Activated CD4-positive, alpha-beta memory T cell treated with anti-CD3 and anti-CD28 coated beads, Interleukin-2, amount 10 ng/mL, durations not matched to agents 7 days and 5 days (primary cell): Measurements from ENCODE around the gene ADPRHL1. TPM values are rescaled to one million over a fixed set of nuclear protein-coding genes. Genes with fewer than 3 reads are reported as not detected.

ENCODE experiments used
- CTCF ChIA-PET: fragments of 350-600 bp; sonication (Branson Sonifier 250); formaldehyde crosslinking; loops from one replicate; lab custom pipeline; 2021; ENCODE audit warnings: antibody characterized with exemption, inconsistent platforms; lab: Charles Lee
- POLR2A ChIA-PET: fragments of 350-600 bp; sonication (Branson Sonifier 250); formaldehyde crosslinking; loops from one replicate; lab custom pipeline; 2021; ENCODE audit warnings: antibody characterized with exemption; lab: Charles Lee
- DNase-seq: peaks from one replicate; pipeline ENCODE4 v3.0.0-alpha.2; 2020
- H3K27ac Mint-ChIP-seq: one replicate; pipeline ENCODE4 v1.8.0; 2021; ENCODE audit warnings: mild to moderate bottlenecking, mixed read lengths
- H3K27me3 Mint-ChIP-seq: one replicate; pipeline ENCODE4 v1.8.0; 2021; ENCODE audit warnings: mixed read lengths
- H3K36me3 Mint-ChIP-seq: one replicate; pipeline ENCODE4 v1.8.0; 2021; ENCODE audit warnings: low read depth, mixed read lengths
- H3K4me1 Mint-ChIP-seq: one replicate; pipeline ENCODE4 v1.8.0; 2021; ENCODE audit warnings: mixed read lengths
- H3K4me3 Mint-ChIP-seq: one replicate; pipeline ENCODE4 v1.8.0; 2021; ENCODE audit warnings: mild to moderate bottlenecking, mixed read lengths
- H3K9me3 Mint-ChIP-seq: one replicate; pipeline ENCODE4 v1.8.0; 2021; ENCODE audit warnings: mixed read lengths
- total RNA-seq, 2 experiments: library from RNA; stranded (reverse); gene quantifications; one replicate each; pipeline ENCODE4 v1.2.3, GENCODE V29; 2021

ADPRHL1 gene
- total RNA-seq, 2 experiments from 2014 or later = 0.71 to 0.75 TPM

DNA sequence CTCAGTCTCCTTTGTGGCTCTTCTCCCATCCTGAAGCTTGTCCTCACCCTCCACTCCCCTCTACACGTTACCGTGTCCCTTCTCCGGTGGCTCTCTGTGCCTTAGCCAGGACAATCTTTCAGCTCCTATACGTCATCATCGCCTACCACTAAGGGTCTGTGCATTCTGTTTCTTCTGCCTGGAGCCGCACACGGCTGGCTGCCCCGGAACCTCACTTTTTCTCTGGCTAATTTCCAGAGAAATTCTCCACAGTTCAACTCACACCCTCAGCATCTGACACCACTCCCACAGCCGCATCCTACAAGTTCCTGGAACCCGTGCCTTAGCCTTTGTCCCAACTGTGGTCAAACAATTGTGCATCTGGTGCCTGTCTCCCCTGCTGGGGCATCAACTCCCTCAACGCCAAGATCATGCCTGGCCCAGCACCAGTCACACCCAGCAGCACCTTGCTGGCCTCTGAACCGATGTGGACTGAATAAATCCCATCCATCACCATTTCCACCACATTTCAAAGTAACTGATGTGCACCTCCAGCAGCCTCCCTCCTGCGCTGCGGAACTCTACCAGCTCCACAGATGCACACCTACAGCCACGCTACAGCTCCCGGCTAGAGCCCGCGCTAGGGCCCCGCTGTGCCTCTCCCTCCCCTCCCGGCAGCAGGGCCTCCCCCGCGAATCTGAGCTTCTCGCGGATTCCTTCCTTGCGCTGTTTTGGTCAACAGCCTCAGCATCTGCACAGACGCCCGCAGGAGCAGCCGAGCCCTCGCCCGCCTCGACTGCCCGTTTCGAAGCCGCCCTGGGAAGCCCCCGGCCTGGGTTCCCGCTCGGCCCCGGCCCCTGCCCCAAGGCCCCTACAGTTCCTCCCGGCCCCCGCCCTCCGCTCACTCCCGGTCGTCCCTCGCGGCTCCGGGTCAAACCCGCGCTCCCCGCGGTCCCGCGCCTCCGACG, 36.5 kb upstream of the ADPRHL1 start:
- peak overlapping the region; percentile 79 for H3K27ac Mint-ChIP-seq
- H3K27me3 Mint-ChIP-seq = no peaks in the 10 kb centered on the region
- peak overlapping the region; percentile 93 for H3K4me3 Mint-ChIP-seq
- ChIA-PET POLR2A (interaction anchor here (0.7 to 2.5 kb wide), 12 partner anchors 9 to 576 kb away, joined by 3 to 13 read pairs (median 3); partner anchors contain the start of genes ADPRHL1, CUL4A and TFDP1), CTCF (interaction anchor here (1.4 kb wide), 1 partner anchor 96 kb away, joined by 3 read pairs; no protein-coding TSS in a partner anchor)
- peaks cover 56% of the 10 kb centered on the region for H3K4me1 Mint-ChIP-seq
- DNase-seq = peak; percentile 53
- H3K36me3 Mint-ChIP-seq = peaks cover 5% of the 10 kb centered on the region
- H3K9me3 Mint-ChIP-seq = no peaks in the 10 kb centered on the region

DNA sequence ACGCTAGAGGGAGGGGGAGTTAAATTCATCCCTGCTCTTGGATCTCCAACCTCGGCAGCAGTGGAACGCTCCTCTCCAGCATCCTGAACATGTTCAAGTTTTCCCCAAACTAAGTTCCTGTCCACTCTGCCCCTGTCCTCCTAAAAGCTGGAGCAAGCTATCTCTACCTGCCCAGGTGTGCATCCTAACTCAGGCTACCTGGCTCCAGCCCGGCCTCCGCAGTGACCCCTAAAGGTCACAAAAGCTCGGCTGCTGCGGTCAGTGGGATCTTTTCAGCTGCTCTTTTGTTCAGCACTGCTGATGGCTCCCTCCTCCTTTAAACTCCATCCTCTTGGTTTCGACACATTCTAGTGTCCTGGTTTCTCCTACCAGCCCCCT, 35.9 kb upstream of the ADPRHL1 start:
- CTCF ChIA-PET = no interaction called here
- DNase-seq = no peak
- no peaks in the 10 kb centered on the region for H3K27me3 Mint-ChIP-seq
- POLR2A ChIA-PET = interaction anchor here (0.8 to 2.5 kb wide), 5 partner anchors 15 to 280 kb away, joined by 3 to 13 read pairs (median 4); partner anchors contain the start of genes ADPRHL1 and CUL4A
- no peaks in the 10 kb centered on the region for H3K9me3 Mint-ChIP-seq
- peaks cover 50% of the 10 kb centered on the region for H3K4me1 Mint-ChIP-seq
- H3K36me3 Mint-ChIP-seq = peaks cover 3% of the 10 kb centered on the region
- H3K27ac Mint-ChIP-seq = no peak overlapping the region
- H3K4me3 Mint-ChIP-seq = peak overlapping the region; percentile 93

DNA sequence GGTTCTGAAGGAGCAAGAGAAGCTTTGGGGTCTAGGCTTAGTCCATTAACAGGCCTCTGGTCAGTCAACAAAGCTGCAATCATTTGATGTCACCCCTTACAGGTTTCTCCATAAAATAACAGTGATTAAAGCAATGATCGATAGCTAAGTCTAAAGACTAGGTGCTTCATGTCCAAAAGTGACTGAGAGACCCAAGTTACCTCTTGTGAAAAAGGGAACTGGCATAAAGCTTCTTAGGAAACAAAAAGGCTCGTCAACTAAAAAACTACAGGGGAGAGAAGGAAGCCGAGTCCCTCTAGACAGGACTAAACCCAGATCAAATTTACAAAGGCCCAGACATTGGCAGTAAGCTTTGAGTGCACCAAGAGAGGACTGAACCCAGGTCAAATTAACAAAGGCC, 35.0 kb upstream of the ADPRHL1 start:
- DNase-seq = no peak
- Mint-ChIP-seq H3K4me1 (peaks cover 41% of the 10 kb centered on the region), H3K9me3 (no peaks in the 10 kb centered on the region), H3K27ac (no peak overlapping the region), H3K4me3 (no peak overlapping the region), H3K36me3 (peaks cover 4% of the 10 kb centered on the region), H3K27me3 (no peaks in the 10 kb centered on the region)
- ChIA-PET CTCF (interaction anchor here (0.5 kb wide), 1 partner anchor 1001 kb away, joined by 3 read pairs; no protein-coding TSS in a partner anchor), POLR2A (interaction anchor here (1.8 kb wide), 1 partner anchor 23 kb away, joined by 5 read pairs; no protein-coding TSS in a partner anchor)

DNA sequence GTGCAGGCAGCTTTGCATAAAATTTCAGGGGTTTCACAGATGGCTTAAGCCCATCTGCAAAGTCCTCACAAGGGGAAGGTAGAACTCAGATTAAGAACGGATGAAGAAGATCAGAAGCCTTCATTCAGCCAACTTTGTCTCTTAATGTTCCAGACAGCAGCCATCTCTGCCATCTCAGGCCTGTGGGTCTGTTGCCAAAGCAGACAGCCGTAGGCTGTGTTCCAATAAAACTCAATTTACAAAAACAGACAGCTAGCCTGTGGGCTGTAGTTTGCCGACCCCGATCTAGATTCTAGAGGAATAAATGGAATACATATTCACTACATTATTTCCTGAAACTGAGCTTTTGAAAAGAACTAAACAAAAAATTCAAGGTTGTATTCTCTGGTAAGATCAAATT, 33.4 kb upstream of the ADPRHL1 start:
- peaks cover 27% of the 10 kb centered on the region for H3K4me1 Mint-ChIP-seq
- POLR2A ChIA-PET = no interaction called here
- H3K36me3 Mint-ChIP-seq = peaks cover 8% of the 10 kb centered on the region
- no peaks in the 10 kb centered on the region for H3K9me3 Mint-ChIP-seq
- H3K4me3 Mint-ChIP-seq = no peak overlapping the region
- H3K27me3 Mint-ChIP-seq = no peaks in the 10 kb centered on the region
- H3K27ac Mint-ChIP-seq = no peak overlapping the region
- CTCF ChIA-PET = no interaction called here
- no peak for DNase-seq

DNA sequence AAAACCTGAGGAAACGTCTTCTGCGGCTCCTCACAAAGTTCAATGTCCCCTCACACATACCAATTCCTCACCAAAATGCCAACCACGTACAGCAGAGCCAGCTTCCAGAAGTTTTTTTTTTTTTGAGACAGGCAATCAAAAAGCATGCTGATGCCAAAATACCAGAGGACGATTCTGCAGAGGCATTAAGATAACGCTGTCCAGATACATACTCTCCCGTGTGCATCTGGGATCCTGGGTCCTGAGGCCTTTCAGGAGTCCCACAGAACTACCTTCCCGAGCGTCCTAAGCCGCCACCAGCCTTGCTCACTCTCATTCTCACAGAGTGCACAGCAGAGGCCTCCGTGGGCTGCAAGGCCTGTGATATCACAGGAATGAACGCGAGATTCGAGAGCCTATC, 32.3 kb upstream of the ADPRHL1 start:
- Mint-ChIP-seq H3K27me3 (no peaks in the 10 kb centered on the region), H3K4me3 (no peak overlapping the region), H3K27ac (no peak overlapping the region), H3K36me3 (peaks cover 8% of the 10 kb centered on the region), H3K9me3 (no peaks in the 10 kb centered on the region), H3K4me1 (peaks cover 26% of the 10 kb centered on the region)
- ChIA-PET CTCF (no interaction called here), POLR2A (no interaction called here)
- no peak for DNase-seq

DNA sequence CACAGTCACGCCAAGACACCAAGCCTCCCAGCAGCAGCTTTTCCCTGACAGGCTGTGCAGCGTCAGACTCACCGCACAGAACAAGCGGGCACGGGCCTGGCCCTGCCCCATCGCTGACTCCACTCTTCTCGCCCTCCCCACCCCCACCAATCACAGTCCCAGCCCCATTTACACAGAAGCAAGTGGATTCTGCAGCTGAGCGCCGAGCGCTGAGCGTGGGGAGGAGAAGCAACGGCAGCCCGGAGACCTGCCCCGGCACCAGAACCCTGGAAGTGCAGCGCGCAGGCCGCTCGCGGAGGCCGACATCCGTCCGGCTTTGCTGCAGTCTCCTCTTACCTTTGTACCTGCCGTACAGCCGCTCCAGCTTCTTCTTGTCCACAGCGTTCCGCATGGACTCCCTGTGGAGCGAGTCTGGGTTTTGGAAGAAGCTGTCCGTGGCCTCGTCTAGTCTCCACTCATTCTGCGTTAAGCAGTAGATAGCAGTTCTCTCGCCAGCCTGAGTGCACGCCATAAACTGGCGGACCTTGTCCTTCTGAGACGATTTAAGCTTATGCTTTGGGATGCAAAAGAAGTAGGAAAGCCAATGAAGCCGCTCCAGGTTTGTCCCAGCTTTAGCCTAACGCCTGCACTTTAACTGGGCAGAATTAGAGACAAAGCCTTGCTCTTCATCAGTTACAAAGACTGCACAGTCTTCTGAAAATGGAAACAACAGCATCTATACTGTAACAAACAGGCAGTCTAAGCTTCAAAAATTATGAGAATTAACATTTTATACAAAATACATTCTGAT, 30.4 kb upstream of the ADPRHL1 start:
- CTCF ChIA-PET = no interaction called here
- no peak overlapping the region for H3K4me3 Mint-ChIP-seq
- DNase-seq = no peak
- H3K27me3 Mint-ChIP-seq = no peaks in the 10 kb centered on the region
- peaks cover 12% of the 10 kb centered on the region for H3K4me1 Mint-ChIP-seq
- no peak overlapping the region for H3K27ac Mint-ChIP-seq
- POLR2A ChIA-PET = interaction anchor here (0.6 kb wide), 1 partner anchor 411 kb away, joined by 4 read pairs; no protein-coding TSS in a partner anchor
- peaks cover 8% of the 10 kb centered on the region for H3K36me3 Mint-ChIP-seq
- no peaks in the 10 kb centered on the region for H3K9me3 Mint-ChIP-seq

DNA sequence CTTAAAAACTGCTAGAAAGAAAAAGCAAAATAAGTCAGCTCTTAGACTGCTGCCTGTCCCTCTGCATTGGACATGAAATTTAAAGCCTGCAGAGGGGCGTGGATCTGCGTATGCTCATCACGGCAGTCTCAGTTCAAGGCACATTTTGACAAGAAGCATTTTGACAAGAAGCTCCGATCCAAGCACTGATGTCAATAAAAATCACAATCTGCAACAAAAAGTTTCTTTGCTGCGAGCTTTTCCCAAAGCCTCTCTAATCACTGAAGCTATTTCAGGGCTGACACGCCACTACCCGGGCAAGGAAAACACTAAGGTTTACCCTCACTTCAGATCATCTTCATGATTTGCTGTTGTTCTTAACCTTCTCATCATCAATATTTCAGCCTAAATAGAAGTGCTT, 29.8 kb upstream of the ADPRHL1 start:
- Mint-ChIP-seq H3K36me3 (peaks cover 13% of the 10 kb centered on the region), H3K4me1 (peaks cover 6% of the 10 kb centered on the region), H3K4me3 (no peak overlapping the region), H3K27me3 (no peaks in the 10 kb centered on the region), H3K9me3 (no peaks in the 10 kb centered on the region), H3K27ac (no peak overlapping the region)
- CTCF ChIA-PET = no interaction called here
- POLR2A ChIA-PET = interaction anchor here (0.6 kb wide), 1 partner anchor 412 kb away, joined by 4 read pairs; no protein-coding TSS in a partner anchor
- no peak for DNase-seq

DNA sequence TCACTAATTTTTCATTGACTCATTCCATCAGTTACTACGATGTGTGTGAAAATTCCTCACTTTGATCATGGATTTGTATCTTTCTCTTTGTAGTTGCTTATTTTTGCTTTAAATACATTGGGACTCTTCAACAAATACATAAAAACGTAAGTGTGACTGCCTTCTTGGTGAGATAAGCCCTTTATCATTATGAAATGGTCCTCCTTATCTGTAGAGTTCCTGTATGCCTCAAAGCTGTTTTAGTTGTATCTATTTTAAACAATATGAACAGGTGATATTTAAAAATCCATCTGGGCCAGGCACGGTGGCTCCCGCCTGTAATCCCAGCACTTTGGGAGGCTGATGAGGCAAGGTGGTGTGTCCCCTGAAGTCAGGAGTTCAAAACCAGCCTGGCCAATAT, 25.9 kb upstream of the ADPRHL1 start:
- Mint-ChIP-seq H3K9me3 (no peaks in the 10 kb centered on the region), H3K4me3 (no peak overlapping the region), H3K27ac (no peak overlapping the region), H3K4me1 (no peaks in the 10 kb centered on the region), H3K36me3 (peaks cover 22% of the 10 kb centered on the region), H3K27me3 (no peaks in the 10 kb centered on the region)
- DNase-seq = no peak
- CTCF ChIA-PET = no interaction called here
- POLR2A ChIA-PET = no interaction called here

DNA sequence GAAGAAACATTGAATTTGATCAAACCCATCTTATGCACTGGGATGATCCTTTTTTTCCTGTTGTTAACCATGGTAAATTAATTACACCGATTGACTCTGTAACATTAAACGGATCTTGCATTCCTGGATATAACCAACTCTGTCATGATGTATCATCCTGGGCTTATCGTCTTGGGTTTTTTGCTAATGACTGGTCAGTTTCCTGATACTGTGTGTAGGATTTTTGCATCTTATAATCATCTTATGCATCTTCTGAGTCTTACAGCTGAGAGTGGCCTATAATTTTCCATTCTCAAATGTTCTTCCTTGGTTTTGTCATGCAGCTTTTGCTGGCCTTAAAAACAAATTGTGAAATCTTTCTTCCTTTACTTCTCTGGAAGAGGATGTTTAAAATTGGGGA, 24.4 kb upstream of the ADPRHL1 start:
- Mint-ChIP-seq H3K4me3 (no peak overlapping the region), H3K9me3 (no peaks in the 10 kb centered on the region), H3K4me1 (no peaks in the 10 kb centered on the region), H3K27me3 (no peaks in the 10 kb centered on the region), H3K36me3 (peaks cover 19% of the 10 kb centered on the region), H3K27ac (no peak overlapping the region)
- CTCF ChIA-PET = no interaction called here
- POLR2A ChIA-PET = interaction anchor here (1.2 kb wide), 1 partner anchor 12 kb away, joined by 3 read pairs; no protein-coding TSS in a partner anchor
- no peak for DNase-seq

DNA sequence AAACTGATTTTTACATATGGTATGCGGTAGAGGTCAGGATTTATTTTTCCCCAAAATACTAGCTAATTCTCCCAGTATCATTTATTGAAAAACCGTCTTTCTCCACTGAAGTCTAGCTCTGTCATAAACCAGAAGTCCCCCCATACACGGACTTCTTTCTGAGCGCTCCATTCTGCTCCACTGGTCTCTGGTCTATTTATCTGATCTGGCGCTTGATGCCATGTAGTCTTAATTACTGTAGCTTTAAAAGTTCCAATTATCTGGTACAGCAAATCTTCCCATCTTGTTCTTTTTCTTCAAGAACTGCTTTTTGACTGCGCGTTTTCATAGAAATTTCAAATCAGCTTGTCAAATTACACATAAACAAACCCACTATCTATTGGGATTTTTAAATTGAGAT, 23.5 kb upstream of the ADPRHL1 start:
- POLR2A ChIA-PET = interaction anchor here (1.2 kb wide), 1 partner anchor 11 kb away, joined by 3 read pairs; no protein-coding TSS in a partner anchor
- CTCF ChIA-PET = no interaction called here

DNA sequence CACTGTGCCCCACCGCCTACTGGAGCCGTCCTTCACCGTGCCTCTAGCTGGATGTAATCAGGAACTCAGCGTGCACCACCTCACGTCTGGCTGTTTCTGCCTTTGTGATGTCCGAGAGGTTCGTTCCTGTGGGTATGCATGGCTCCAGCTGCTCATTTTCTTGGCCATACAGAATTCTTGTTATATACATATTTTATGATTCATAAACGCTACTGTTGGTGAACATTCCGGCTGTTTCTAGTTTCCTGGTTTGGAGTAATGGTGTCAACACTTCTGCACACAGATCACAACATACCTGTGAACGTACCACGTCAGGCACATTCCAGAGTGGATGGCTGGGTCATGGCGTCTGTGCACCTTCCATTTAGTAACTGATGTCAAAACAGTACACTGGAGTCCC, 22.6 kb upstream of the ADPRHL1 start:
- Mint-ChIP-seq H3K36me3 (peaks cover 26% of the 10 kb centered on the region), H3K27ac (no peak overlapping the region), H3K9me3 (no peaks in the 10 kb centered on the region), H3K4me1 (no peaks in the 10 kb centered on the region), H3K4me3 (no peak overlapping the region), H3K27me3 (no peaks in the 10 kb centered on the region)
- no peak for DNase-seq
- ChIA-PET CTCF (no interaction called here), POLR2A (no interaction called here)

More for the DNA sequence above, 23.5 kb upstream of the ADPRHL1 start:
- Mint-ChIP-seq H3K27me3 (no peaks in the 10 kb centered on the region), H3K4me3 (no peak overlapping the region), H3K4me1 (no peaks in the 10 kb centered on the region), H3K27ac (no peak overlapping the region), H3K9me3 (no peaks in the 10 kb centered on the region), H3K36me3 (peaks cover 19% of the 10 kb centered on the region)
- no peak for DNase-seq

DNA sequence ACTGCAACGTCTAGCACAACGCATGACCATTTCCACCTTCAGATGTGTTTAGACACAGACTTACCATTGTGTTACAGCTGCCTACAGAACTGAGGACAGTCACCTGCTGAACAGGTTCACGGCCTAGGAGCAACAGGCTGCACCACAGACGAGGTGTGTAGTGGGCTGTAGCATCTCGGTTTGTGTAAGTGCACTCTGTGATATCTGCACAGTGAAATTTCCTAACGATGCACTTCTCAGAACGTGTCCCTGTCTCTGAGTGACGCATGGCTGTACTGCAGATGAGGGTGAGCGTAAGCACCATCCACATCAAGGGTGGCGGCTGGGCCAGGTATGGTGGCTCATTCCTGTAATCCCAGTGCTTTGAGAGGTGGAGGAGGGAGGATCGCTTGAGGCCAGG, 22.0 kb upstream of the ADPRHL1 start:
- CTCF ChIA-PET = no interaction called here
- peaks cover 26% of the 10 kb centered on the region for H3K36me3 Mint-ChIP-seq

DNA sequence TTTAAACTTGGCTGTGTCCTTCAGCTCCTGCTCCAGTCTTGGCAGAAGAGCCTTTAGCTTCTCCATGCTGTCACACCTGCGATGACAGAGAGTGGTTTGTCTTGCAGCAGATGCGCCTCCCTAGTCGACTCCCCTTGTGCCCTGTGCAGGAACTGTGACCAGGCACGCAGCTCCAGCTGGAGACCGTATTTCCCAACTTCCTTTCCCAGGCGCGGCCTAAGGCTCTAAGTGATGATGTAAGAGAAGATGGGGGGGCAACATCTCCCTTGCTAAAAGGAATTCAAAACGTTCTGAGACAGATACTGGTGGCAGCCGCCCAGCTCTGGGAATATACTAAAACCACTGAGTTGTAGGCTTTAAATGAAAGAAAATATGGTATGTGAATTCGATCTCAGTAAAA, 20.9 kb upstream of the ADPRHL1 start:
- POLR2A ChIA-PET = no interaction called here
- Mint-ChIP-seq H3K4me1 (no peaks in the 10 kb centered on the region), H3K4me3 (no peak overlapping the region), H3K9me3 (no peaks in the 10 kb centered on the region), H3K27me3 (no peaks in the 10 kb centered on the region), H3K27ac (no peak overlapping the region), H3K36me3 (peaks cover 28% of the 10 kb centered on the region)
- CTCF ChIA-PET = no interaction called here
- no peak for DNase-seq

More for the DNA sequence above, 22.0 kb upstream of the ADPRHL1 start:
- H3K4me1 Mint-ChIP-seq = no peaks in the 10 kb centered on the region
- no peak overlapping the region for H3K4me3 Mint-ChIP-seq
- no peak overlapping the region for H3K27ac Mint-ChIP-seq
- POLR2A ChIA-PET = no interaction called here
- DNase-seq = no peak
- H3K27me3 Mint-ChIP-seq = no peaks in the 10 kb centered on the region
- H3K9me3 Mint-ChIP-seq = no peaks in the 10 kb centered on the region
